HepG2 (cell line): Measurements from ENCODE around the gene ARHGAP19. TPM values are rescaled to one million over a fixed set of nuclear protein-coding genes. Genes with fewer than 3 reads are reported as not detected.

Experiments used
- ARNT2 ChIP-seq: sonication (generic); formaldehyde crosslinking; IDR thresholded peaks from 2 replicates; pipeline ENCODE4 v1.8.0; 2022; ENCODE audit warnings: mild to moderate bottlenecking, low read depth, missing genetic modification reagents, moderate library complexity
- BORCS8-MEF2B ChIP-seq: sonication (generic); formaldehyde crosslinking; IDR thresholded peaks from 2 replicates; pipeline ENCODE4 v1.8.0; 2022; ENCODE audit warnings: mild to moderate bottlenecking, missing genetic modification reagents
- CC2D1A ChIP-seq: sonication (generic); formaldehyde crosslinking; IDR thresholded peaks from 2 replicates; pipeline ENCODE4 v1.8.1; 2023; ENCODE audit warnings: mild to moderate bottlenecking, missing genetic modification reagents
- CHCHD3 ChIP-seq: sonication (generic); formaldehyde crosslinking; IDR thresholded peaks from 2 replicates; pipeline ENCODE4 v1.8.0; 2022; ENCODE audit warnings: mild to moderate bottlenecking, missing genetic modification reagents, moderate library complexity
- MEIS1 ChIP-seq: sonication (generic); formaldehyde crosslinking; IDR thresholded peaks from 2 replicates; pipeline ENCODE4 v1.9.0; 2021; ENCODE audit warnings: mild to moderate bottlenecking, missing genetic modification reagents, moderate library complexity, borderline replicate concordance
- REPIN1 ChIP-seq: sonication (generic); formaldehyde crosslinking; IDR thresholded peaks from 2 replicates; pipeline ENCODE4 v1.8.0; 2022; ENCODE audit warnings: missing genetic modification reagents, low read depth, mild to moderate bottlenecking, borderline replicate concordance
- TSC22D2 ChIP-seq: sonication (generic); formaldehyde crosslinking; IDR thresholded peaks from 2 replicates; pipeline ENCODE4 v1.5.1; 2020; ENCODE audit warnings: missing genetic modification reagents, mild to moderate bottlenecking, borderline replicate concordance
- WIZ ChIP-seq: sonication (generic); formaldehyde crosslinking; IDR thresholded peaks from 2 replicates; pipeline ENCODE4 v1.5.1; 2020; ENCODE audit warnings: mild to moderate bottlenecking, missing genetic modification reagents
- ZBTB1 ChIP-seq: sonication (generic); formaldehyde crosslinking; IDR thresholded peaks from 2 replicates; pipeline ENCODE4 v1.4.0; 2020; ENCODE audit warnings: missing genetic modification reagents, borderline replicate concordance
- polyA plus RNA-seq, 8 experiments: library from polyadenylated mRNA; depleted of rRNA in 3 of 8; stranded (reverse) in 7 of 8; unstranded in 1 of 8; fragments of >200 nt; fragmentation: Illumina TruSeq in 4 of 8; extraction: Trizol in 4 of 8; gene quantifications; 2 replicates each; pipeline versions ENCODE4 v1.2.1 to v1.2.3, GENCODE V29; 2011 to 2016; ENCODE audit warnings: low read depth in 4 of 8, missing spikeins in 1 of 8, mixed read lengths in 1 of 8; ENCODE audit not compliant: insufficient read depth in 1 of 8
- total RNA-seq, 5 experiments: library from RNA; depleted of rRNA; stranded (reverse); fragments of >200 nt; fragmentation: Illumina TruSeq; extraction: Trizol; gene quantifications; 2 replicates each; pipeline ENCODE4 v1.2.3, GENCODE V29; 2016; ENCODE audit warnings: low read depth in 1 of 5
- TF ChIP-seq, protein P1 (sequence below): sonication (generic); formaldehyde crosslinking; IDR thresholded peaks from 2 replicates; pipeline ENCODE4 v1.9.0; 2021; ENCODE audit warnings: missing genetic modification reagents, mild to moderate bottlenecking, borderline replicate concordance
- TF ChIP-seq, protein P2 (sequence below): sonication (generic); formaldehyde crosslinking; IDR thresholded peaks from 2 replicates; pipeline ENCODE4 v1.5.0; 2020; ENCODE audit warnings: mild to moderate bottlenecking, missing genetic modification reagents, borderline replicate concordance
- TF ChIP-seq, protein P3 (sequence below): IDR thresholded peaks from 2 replicates; pipeline ENCODE4 v1.6.1; 2016; ENCODE audit warnings: missing biosample characterization, missing genetic modification reagents, low read depth
- TF ChIP-seq, protein P4 (sequence below): sonication (generic); formaldehyde crosslinking; IDR thresholded peaks from 2 replicates; pipeline ENCODE4 v1.5.1; 2020; ENCODE audit warnings: missing genetic modification reagents, mild to moderate bottlenecking, borderline replicate concordance
- TF ChIP-seq, protein P5 (sequence below): sonication (generic); formaldehyde crosslinking; IDR thresholded peaks from 2 replicates; pipeline ENCODE4 v1.4.0; 2020; ENCODE audit warnings: mild to moderate bottlenecking, missing genetic modification reagents
- TF ChIP-seq, protein P6 (sequence below), 2 experiments: sonication (generic) in 1 of 2; formaldehyde crosslinking in 1 of 2; IDR thresholded peaks; 2 replicates each; pipeline versions ENCODE4 v1.4.0 to v1.6.1; 2018 to 2020; ENCODE audit warnings: missing genetic modification reagents in 2 of 2, borderline replicate concordance in 1 of 2, low read depth in 1 of 2, mild to moderate bottlenecking in 1 of 2, missing biosample characterization in 1 of 2

Gene ARHGAP19
- total and polyA plus RNA-seq, 2 of the 13 experiments (the other 11 are each of a cell fraction or from before 2014, with no cell fraction given): 7.6 to 10.0 TPM

DNA sequence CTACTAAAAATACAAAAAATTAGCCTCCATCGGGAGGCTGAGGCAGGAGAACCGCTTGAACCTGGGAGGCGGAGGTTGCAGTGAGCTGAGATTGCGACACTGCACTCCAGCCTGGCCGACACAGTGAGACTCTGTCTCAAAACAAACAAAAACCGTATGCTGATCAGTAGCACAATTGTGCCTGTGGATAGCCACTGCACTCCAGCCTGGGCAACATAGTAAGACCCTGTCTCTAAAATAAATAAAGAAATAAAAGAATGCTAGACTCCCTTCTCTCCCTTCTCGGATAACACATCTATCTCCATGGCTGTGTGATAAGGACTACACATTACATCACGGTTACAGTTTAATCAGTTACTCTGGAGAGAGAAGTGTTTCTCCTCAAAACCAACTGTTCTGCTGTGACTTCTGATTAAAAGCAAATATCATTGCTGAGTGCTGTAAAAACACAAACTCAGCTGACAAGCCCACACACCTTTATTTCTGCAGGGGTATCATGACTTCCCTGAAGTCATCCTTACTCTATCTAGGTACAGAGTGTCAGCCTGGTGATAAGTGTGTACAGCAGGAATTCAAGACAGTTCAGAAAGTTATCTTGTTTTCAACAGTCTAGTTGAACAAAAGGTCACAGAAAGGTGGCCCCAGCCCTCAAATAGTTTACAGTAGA, 5.3 kb upstream of the ARHGAP19 start (continued):
- TF ChIP-seq, protein P1, sequence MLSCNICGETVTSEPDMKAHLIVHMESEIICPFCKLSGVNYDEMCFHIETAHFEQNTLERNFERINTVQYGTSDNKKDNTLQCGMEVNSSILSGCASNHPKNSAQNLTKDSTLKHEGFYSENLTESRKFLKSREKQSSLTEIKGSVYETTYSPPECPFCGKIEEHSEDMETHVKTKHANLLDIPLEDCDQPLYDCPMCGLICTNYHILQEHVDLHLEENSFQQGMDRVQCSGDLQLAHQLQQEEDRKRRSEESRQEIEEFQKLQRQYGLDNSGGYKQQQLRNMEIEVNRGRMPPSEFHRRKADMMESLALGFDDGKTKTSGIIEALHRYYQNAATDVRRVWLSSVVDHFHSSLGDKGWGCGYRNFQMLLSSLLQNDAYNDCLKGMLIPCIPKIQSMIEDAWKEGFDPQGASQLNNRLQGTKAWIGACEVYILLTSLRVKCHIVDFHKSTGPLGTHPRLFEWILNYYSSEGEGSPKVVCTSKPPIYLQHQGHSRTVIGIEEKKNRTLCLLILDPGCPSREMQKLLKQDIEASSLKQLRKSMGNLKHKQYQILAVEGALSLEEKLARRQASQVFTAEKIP (CRISPR knock-in tag): no peak
- TF ChIP-seq ARNT2: no peak
- TF ChIP-seq WIZ (CRISPR knock-in tag): no peak
- TF ChIP-seq, protein P2, sequence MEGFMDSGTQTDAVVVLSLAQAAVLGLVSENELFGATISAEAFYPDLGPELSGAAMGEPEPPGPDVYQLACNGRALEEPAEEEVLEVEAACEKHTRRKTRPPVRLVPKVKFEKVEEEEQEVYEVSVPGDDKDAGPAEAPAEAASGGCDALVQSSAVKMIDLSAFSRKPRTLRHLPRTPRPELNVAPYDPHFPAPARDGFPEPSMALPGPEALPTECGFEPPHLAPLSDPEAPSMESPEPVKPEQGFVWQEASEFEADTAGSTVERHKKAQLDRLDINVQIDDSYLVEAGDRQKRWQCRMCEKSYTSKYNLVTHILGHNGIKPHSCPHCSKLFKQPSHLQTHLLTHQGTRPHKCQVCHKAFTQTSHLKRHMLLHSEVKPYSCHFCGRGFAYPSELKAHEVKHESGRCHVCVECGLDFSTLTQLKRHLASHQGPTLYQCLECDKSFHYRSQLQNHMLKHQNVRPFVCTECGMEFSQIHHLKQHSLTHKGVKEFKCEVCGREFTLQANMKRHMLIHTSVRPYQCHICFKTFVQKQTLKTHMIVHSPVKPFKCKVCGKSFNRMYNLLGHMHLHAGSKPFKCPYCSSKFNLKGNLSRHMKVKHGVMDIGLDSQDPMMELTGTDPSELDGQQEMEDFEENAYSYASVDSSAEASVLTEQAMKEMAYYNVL (CRISPR knock-in tag): no peak
- TF ChIP-seq ZBTB1 (CRISPR knock-in tag): no peak
- TF ChIP-seq CHCHD3 (CRISPR knock-in tag): no peak
- TF ChIP-seq, protein P3, sequence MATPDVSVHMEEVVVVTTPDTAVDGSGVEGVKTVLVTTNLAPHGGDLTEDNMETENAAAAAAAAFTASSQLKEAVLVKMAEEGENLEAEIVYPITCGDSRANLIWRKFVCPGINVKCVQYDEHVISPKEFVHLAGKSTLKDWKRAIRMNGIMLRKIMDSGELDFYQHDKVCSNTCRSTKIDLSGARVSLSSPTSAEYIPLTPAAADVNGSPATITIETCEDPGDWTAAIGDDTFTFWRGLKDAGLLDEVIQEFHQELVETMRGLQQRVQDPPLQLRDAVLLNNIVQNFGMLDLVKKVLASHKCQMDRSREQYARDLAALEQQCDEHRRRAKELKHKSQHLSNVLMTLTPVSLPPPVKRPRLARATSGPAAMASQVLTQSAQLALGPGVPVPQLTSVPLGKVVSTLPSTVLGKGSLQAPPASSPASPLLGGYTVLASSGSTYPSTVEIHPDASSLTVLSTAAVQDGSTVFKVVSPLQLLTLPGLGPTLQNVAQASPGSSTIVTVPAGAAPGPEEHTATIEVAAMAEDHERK (CRISPR knock-in tag): no peak
- TF ChIP-seq CC2D1A (CRISPR knock-in tag): no peak
- 0 out of 2 replicates have a peak, but pooled peaks have one; percentile 23 for TF ChIP-seq BORCS8-MEF2B (CRISPR knock-in tag)
- TF ChIP-seq, protein P4, sequence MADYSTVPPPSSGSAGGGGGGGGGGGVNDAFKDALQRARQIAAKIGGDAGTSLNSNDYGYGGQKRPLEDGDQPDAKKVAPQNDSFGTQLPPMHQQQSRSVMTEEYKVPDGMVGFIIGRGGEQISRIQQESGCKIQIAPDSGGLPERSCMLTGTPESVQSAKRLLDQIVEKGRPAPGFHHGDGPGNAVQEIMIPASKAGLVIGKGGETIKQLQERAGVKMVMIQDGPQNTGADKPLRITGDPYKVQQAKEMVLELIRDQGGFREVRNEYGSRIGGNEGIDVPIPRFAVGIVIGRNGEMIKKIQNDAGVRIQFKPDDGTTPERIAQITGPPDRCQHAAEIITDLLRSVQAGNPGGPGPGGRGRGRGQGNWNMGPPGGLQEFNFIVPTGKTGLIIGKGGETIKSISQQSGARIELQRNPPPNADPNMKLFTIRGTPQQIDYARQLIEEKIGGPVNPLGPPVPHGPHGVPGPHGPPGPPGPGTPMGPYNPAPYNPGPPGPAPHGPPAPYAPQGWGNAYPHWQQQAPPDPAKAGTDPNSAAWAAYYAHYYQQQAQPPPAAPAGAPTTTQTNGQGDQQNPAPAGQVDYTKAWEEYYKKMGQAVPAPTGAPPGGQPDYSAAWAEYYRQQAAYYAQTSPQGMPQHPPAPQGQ (CRISPR knock-in tag): no peak
- TF ChIP-seq, protein P5, sequence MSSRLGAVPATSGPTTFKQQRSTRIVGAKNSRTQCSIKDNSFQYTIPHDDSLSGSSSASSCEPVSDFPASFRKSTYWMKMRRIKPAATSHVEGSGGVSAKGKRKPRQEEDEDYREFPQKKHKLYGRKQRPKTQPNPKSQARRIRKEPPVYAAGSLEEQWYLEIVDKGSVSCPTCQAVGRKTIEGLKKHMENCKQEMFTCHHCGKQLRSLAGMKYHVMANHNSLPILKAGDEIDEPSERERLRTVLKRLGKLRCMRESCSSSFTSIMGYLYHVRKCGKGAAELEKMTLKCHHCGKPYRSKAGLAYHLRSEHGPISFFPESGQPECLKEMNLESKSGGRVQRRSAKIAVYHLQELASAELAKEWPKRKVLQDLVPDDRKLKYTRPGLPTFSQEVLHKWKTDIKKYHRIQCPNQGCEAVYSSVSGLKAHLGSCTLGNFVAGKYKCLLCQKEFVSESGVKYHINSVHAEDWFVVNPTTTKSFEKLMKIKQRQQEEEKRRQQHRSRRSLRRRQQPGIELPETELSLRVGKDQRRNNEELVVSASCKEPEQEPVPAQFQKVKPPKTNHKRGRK (CRISPR knock-in tag): no peak
- TF ChIP-seq, protein P6, sequence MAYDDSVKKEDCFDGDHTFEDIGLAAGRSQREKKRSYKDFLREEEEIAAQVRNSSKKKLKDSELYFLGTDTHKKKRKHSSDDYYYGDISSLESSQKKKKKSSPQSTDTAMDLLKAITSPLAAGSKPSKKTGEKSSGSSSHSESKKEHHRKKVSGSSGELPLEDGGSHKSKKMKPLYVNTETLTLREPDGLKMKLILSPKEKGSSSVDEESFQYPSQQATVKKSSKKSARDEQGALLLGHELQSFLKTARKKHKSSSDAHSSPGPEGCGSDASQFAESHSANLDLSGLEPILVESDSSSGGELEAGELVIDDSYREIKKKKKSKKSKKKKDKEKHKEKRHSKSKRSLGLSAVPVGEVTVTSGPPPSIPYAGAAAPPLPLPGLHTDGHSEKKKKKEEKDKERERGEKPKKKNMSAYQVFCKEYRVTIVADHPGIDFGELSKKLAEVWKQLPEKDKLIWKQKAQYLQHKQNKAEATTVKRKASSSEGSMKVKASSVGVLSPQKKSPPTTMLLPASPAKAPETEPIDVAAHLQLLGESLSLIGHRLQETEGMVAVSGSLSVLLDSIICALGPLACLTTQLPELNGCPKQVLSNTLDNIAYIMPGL (CRISPR knock-in tag; IDR thresholded peaks at IDR 0.05; ENCODE audit: borderline replicate concordance in 1 of 2, low read depth in 1 of 2): no peak
- TF ChIP-seq MEIS1 (CRISPR knock-in tag): no peak
- no peak for TF ChIP-seq TSC22D2 (CRISPR knock-in tag)
- TF ChIP-seq REPIN1 (CRISPR knock-in tag): 0 out of 2 replicates have a peak, but pooled peaks have one; percentile 33
